HG03097 (cell line): ENCODE measurements around the gene RRN3.
"Not testable (repeated sequence)": the region's sequence is repeated elsewhere in the genome, so short reads cannot be mapped to it uniquely, and the experiment has no call there.

Experiments
- ATAC-seq: cut with Tn5 transposase; IDR thresholded peaks from one replicate; pipeline ENCODE4 v1.9.1; 2021; ENCODE audit not compliant: unreplicated experiment, low FRiP score

RRN3 gene, protein sequence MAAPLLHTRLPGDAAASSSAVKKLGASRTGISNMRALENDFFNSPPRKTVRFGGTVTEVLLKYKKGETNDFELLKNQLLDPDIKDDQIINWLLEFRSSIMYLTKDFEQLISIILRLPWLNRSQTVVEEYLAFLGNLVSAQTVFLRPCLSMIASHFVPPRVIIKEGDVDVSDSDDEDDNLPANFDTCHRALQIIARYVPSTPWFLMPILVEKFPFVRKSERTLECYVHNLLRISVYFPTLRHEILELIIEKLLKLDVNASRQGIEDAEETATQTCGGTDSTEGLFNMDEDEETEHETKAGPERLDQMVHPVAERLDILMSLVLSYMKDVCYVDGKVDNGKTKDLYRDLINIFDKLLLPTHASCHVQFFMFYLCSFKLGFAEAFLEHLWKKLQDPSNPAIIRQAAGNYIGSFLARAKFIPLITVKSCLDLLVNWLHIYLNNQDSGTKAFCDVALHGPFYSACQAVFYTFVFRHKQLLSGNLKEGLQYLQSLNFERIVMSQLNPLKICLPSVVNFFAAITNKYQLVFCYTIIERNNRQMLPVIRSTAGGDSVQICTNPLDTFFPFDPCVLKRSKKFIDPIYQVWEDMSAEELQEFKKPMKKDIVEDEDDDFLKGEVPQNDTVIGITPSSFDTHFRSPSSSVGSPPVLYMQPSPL

DNA sequence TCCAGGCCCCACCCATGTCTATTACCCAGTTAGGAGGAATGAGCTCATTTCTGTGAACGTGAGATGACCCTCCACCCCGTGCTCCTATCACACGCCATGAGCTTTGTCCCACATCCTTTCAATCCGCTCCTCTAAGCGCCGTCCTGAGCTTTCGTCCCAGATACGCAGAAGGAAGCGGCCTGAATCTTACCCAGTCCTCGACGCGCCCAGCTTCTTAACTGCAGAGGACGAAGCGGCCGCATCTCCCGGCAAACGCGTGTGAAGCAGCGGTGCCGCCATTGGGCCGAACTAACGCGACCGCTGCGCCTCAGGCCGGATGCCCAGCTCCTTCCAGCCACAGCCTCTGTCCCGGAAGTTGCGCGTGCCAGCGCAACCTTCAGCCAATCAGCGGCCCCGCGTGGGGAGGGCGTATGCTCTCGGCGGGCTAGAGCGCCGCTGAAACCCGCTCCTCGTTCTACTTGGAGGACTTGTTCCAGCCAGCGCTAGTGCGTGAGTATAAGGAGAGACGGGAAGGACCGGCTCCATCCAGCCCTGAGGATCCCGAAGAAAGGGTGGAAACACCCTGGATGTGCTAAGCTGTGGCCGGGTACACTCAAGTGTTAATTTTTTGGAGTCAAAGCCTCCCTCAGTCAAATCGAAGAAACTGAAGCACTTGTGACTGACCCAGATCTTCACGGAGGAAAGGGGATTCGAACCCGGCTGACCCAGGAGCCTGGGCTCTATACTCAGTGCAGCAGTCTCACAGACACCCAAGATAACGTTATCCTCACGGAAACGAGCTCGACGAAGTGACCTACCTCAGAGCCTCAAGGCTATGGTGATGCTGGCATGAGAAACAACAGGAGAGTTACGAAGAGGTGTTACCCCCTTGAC lies at the start of gene RRN3:
Gene RRN3 (minus strand): TSS at position 318 of the 873 bp plus-strand sequence. CDS start 39 bp downstream, at position 279.
- ATAC-seq, result peak; percentile 95

DNA sequence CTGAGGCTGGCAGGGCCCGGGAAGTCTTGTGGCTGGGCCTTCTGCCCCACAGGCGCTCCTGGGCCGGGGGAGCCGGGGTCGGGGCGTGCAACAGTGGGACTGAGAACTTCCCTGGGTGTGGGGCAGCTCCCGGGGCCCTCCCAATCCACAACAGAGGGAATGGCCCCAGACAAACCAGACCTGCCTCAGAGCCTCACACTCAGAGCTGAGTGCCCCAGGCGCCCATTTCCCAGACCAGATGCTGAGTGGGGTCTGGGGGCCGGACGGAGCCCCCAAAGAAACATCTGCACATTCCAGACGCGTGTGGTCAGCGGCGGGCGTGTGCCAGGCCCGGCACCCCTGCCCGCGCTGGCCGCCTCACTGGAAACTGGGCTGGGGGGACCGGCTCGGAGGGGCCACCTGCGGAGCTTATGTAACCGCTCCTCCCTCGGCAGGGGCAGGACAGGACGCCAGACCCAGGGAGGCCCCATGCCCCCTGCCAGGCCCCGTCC lies 49.6 kb upstream of the RRN3 start:
- ATAC-seq, result not testable (repeated sequence)

DNA sequence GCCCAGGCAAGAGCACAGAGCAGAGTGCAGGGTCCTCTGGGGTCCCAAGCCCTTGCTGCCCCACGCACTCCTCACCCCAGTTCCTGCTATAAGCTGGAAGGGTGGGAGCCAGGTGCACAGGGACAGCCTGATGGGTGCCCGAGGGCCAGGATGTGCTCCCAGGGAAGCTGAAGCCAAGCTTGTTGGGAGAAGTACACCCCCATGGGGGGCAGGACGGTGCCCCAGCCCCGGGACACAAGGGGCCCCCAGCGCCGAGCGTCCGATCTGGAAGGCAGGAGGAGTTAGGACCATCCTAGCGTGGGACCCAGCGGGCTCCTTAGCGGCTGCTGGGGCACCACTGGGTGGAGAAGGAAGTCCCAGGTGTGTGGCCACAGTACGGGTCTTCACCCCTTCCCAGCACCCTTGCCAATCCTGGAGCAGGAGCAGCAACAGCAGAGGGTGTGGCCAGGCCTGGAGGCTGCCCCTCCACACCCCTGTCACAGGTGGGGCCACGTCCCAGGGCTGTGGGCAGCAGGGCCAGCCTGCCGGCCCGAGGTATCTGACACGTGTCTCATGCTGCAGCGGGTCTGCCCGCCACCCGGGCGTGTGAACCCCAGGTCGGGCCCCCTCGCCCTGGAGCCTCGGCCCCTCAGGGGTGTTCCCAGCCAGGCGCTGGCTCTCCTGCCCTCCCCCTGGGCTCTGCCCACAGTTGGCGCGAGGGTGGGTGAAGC lies 49.0 kb upstream of the RRN3 start:
- ATAC-seq, result not testable (repeated sequence)

DNA sequence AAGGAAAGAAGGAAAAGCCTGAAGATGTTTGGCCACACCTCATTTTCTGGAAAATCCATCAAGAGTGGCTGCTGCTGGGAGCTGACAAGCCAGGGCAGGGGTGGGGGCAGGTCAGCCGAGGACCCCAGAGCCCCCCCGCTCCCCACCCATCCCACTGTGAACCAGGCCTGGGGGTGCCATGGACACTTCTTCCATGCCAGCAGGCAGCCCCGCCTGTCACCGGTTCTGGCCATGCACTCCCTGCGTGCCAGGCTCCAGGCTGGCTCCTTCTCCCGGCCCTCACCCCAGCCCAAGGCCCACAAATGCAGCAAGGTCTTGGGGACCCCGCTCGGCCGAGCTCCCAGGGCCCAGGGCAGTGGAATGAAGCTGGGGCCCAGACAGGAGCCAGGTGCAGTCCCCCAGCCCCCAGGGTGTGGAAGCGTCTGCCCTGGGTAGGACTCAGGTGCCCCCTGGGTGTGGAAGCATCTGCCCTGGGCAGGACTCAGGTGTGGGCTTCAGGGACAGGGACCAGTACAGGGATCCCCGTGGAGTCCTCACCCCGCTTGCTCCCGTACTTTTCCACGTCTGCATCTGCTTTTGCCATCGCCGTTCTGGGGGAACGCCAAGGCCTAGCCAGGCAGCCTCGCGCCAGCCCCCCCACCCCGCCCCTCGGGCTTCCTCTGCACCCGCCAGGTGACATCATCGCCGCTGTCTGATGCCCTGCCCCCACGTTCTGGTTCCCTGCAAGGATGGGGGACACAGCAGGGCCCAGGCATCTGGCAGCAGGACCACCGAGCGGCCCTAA lies 48.2 kb upstream of the RRN3 start:
- not testable (repeated sequence) for ATAC-seq

DNA sequence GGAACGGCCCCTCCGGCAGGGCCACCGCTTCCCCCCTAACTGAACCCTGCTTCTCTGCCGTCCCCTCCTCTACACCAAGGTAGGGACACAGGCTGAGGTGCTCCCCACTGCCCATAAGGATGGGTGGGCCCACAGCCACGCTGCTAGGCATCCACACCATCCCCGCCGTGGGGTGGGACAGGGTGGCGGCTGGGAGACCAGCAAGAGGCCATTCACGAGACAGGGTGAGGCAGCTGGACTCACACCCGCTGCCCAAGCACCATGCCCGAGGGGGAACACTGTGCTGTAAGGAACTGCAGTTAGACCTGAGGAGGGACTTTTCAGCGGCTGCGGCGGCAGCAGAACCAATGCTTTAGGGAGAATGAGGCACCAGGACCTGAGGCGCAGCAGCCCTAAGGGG lies 47.5 kb upstream of the RRN3 start:
- no peak for ATAC-seq

DNA sequence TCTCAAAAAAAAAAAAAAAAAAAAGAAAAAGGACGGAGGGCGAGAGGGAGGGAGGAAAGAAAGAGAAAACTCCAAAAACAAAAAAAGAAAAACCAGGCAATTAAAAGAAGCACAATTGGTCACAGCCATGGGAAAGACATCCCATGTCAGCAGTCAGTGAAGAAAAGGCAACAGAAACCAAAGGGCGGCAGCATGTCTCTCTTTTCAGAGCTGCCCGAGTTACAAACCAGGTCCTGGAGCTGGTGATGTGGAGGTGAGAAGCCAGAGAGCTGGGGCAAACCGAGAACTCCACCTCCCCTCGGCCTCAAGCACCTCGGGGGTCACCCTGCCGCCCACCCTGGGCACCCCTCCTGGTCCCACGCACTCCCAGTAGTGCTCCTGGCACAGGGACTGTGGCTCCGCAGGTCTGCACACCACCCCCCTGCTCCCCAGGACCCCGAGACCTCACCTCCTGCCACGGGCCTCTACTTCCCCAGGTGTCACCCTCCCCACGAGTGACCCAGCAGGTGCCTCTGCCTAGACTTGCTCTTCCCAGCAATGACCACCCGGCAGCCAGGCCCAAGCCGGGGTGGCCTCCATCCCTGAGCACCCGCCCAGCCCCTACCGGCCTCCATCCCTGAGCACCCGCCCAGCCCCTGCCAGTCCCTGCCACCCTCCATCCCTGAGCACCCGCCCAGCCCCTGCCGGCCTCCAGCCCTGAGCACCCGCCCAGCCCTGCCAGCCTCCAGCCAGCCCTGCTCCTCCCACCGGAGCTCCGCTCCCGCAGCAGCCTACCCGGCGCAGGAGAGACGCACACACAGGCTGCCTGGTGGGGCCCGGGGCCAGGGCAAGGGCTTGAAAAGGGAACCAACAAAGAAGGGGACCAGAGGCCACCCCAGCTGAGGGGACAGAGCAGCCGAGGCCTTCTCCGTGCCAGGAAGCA lies 46.6 kb upstream of the RRN3 start:
- not testable (repeated sequence) for ATAC-seq

DNA sequence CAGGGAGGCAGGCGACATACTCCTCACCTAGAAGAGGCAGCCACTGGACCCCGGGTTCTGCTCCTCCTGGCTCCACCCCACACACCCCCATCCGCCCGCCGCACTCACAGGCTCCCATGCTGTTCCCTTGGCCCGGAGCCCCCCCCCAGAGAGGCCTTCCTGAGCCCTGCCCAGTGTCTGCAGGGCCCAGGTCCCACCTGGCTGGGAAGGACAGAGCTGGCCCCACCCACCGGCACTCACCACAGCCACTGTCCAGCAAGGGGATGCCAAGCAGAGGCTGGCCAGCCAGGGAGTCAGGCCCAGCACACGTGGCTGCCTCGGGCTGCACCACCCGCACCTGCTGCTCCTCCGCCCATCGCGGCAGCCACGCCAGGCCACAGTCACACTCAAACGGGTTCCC lies 43.4 kb upstream of the RRN3 start:
- not testable (repeated sequence) for ATAC-seq

DNA sequence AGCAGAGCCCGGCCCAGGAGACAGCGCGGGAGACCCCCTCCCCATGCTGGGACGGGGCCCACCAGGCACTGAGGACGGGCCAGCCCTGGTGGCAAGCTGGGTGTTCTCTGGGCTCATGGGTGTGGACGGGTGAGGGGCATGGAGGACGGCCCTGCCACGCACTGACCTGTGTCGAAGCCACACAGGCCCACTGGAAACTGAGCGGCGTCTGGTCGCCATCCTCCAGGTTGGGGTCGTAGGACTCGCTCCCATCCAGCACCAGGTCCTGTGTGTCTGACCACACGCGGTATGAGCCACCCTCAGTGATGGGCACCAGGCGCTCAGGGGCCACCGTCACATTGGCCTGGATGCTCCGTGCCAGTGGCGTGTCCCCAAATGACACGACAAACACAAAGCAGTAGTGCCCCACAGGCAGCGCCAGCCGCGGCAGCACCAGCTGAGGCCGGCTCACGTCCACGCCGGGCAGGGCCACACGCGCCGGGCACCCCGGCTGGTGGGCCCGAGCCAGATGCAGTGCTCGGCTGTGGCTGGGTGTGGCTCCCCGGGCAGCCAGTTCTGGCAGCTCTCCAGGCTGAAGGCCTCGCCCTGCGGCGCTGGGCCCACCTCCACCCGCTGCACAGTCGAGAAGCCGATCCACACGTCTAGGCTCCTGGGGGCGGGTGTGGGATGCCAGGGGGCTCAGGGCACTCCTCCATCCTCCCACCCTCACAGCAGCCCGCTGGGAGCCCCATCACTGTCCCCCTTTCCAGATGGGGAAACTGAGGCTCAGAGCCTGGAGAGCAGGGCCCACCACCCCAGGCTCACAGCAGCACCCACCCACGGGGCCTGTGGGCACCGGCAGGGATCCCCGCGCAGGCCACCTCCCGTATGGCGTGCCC lies 41.6 kb upstream of the RRN3 start:
- not testable (repeated sequence) for ATAC-seq

DNA sequence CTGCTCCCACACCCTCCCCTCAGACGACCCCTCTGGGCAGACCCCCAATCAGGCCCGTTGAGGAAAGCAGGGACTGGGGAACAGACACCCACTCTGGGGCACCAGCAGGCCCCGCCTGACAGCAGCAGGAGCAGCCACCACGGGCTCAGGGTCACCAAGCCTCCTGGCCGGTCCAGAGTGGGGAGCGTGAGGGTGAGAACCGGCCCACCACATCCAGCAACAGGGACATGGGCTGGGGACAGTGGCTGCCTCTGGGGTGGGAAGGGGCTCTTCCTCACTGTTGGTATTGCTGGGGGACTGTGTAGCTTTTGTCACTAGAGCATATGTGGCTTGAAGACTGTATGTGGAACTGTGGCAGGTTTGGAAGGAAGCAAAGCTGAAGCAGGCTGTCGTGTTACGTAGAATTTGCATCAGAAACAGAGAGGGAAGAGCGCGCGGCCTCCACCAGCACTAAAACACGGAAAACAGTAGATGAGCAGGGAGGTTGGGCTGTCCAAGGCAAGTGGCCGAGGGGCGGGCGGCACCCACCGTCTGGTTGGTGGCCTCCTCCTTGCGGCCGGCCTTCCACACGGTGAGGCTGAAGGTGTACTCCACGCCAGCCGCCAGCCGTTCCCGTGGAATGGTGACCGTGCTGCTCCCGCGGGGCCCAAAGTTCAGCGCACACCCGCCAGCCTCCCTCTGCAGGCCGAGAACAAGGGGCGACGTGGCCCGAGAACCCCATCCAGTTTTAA lies 40.8 kb upstream of the RRN3 start:
- not testable (repeated sequence) for ATAC-seq

DNA sequence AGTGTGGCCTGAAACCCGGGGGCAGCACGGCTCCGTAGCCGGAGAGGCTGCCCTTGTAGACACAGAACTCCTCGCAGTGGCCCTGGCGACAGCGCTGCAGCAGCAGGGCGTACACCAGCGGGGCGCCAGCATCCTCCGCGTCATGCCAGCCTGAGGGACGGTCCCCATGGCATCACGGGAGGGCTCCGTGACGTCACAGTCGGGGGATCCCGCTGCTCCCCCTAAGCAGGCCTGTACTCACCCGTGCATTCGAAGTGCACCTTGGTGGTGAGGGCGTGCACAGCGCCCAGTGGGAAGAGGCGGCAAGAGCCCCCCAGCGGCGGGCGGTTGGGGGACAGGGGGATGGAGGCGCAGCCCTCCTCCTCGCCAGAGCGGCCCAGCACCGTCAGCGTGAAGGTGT lies 39.5 kb upstream of the RRN3 start:
- not testable (repeated sequence) for ATAC-seq

DNA sequence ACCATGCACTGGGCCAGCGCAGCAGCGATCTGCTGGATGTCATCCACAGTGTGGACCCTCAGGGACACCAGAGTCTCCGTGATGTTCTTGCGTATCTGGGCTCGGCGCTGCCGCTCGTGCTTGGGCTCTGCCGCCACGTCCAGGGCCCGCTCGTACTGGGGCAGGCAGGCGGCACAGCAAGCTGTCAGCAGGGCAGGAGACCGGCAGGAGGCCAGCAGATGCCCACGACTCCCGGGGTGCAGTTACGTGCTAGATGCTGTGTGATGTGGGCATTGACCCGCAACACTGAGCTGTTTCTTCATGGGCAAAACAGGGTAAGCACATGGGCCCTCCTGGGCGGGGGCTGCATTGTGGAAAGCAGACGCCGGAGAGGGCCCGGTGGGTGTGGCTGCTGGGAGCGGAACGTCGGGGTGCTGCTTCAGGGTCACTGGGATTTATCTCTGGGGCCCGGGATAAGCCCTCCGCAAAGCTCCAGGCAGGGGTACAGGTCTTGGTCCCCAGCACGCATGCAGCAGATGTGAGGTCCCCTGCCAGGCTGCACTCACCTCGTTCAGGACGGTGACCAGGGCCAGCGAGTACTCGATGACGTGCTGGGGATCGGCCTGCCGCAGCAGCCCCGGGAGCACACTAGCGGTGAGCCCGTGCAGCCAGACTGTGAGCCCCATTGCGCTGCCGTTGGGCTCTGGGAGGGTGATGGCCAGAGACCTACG lies 38.8 kb upstream of the RRN3 start:
- not testable (repeated sequence) for ATAC-seq

DNA sequence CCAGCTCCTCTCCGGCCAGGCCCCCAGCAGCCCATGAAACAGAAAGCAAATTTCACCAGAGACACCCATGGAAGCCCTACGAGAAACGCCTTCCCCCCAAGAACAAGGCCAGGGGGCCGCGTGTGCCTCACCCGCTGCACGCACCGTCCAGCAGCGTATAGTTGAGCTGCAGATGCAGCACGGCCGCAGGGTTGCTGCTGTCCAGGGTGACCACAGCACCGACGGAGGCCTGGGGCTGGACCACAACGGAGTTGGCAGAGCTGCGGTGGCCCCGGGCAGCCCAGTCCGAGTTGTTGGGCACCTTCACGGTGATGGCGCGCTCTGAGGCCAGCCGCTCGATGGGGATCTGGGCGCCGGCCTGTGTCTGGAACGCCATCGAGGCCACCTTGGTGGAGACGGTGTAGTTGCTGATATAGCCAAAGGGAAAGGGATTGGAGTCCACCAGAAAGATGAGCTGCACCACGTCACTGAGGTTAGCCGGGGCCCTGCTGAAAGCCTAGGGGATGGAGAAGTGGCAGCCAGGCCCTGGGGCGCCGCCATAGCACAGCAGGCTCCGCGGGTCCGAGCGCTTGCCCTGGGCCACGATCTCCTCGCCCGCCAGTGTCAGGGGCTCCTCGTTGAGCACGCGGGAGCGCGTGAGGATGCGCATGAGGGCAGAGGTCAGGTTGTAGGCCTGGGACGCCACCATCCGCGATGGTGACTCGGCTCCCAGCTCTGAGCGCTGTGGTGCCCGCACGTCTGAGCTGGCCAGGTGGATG lies 37.0 kb upstream of the RRN3 start:
- not testable (repeated sequence) for ATAC-seq

DNA sequence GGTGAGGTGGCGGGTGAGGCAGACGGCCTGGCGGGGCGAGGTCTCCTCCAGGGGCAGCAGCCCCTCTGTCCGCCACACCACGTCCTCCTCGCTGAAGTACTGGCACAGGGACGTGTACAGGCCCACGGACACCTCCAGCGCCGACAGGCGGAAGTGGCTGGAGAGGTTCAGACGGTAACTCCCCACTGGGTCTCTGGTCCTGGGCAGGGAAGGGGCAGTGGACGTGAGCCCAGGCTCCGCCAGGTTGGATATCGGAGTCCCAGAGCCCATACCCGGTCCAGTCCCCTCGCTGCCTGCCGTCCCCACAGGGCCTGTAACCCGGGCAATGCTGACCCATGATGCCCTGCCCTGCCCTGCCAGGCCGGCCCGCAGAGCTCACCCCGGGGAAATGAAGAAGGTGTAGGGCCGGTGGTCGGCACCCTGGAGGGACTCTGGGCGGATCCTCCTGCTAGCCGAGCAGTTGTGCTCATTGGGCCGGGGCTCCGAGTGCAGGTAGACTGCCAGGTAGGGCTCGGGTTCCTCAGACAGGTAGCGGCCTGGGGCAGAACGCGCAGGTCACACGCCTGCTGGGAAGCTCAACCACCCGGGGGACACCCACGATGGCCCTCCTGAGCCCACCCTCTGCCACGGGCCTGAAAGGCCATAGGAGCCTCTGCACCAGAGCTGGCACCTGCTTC lies 36.3 kb upstream of the RRN3 start:
- ATAC-seq, result not testable (repeated sequence)

DNA sequence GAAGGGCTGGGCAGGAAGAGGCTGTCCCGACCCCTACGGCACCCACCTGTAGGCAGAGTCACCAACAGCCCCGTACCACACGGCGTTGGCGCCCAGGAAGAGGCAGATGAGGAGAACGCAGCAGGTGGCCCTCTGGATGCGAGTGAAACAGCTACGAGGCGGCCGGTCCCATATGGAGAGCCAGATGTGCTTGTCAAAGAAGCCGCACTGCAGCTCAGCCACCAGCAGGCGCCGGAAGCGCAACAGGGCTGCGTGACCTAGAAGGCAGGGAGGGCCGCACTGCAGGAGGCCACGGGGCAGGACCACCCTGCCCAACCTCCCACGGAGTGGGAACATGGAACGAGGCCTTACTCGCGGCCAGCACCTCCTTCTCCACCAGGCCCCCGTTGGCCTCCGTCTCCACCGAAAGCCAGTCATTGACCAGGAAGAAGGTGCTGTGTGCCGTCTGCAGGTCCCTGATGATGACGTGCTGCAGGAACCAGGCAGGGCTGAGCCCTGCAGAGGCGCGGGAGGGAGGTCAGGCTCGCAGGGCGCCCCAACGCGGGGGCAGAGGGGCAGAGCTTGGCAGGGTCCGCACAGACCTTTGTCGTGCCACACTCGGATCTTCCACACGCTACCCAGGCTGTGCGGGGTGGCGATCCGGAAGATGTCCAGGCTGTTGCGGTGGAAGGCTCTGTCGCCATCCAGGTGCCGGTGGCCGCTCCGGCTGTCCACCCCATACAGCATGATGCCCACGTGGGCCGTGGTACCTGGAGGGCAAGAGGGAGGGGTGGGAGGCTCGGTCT lies 33.8 kb upstream of the RRN3 start:
- not testable (repeated sequence) for ATAC-seq
